GM19397 (cell line): ENCODE measurements around the gene NEDD4L.
"Not testable (repeated sequence)": the region's sequence is repeated elsewhere in the genome, so short reads cannot be mapped to it uniquely, and the experiment has no call there.

Source experiments
- ATAC-seq: cut with Tn5 transposase; IDR thresholded peaks from one replicate; pipeline ENCODE4 v1.9.1; 2021; ENCODE audit warnings: mild to moderate bottlenecking, moderate library complexity; ENCODE audit not compliant: unreplicated experiment

NEDD4L gene

DNA sequence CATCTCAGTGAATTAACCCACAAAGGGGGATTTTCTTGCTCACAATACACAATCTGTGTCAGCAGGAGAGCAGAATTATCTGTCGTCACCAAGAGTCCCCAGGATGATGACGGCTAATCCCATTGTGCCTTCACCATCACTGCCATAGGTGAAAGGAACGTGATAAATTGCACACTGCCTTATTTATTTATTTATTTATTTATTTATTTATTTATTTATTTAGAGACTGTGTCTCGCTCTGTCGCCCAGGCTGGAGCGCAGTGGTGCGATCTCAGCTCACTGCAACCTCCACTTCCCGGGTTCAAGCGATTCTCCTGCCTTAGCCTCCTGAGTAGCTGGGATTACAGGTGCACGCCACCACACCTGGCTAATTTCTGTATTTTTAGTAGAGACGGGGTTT is 238.8 kb downstream of the NEDD4L start:
- not testable (repeated sequence) for ATAC-seq

DNA sequence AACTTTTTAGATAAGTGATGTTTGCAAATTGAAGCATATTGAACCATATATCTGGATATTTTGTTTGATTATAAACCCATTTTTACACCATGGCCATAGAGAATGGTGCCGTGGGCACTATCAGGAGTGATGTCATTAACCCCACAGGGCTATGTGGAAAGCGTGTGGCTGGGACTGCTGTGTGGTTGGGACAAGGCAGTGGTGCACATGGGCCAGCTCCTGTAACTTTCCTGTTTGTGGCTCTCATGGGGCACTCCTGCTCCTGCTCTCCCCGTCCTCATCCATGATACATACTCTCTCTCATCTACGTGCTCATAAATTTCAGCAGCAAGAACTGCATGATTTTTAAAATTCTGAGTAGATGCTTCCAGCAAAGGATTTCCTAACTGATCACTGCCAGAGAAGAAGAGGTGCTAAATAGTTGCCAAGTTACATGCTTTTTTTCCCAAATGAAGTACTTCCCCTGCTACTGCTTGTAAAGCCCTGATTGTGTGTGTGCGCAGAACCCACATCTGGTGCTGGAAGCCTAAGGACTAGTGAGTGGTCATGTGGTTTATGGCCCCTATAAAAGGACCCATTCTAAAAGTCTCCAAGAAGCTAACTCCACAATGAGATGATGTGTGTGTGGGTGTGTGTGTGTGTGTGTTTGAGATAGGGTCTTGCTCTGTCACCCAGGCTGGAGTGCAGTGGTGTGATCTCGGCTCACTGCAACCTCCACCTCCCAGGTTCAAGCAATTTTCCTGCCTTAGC is 240.8 kb downstream of the NEDD4L start:
- ATAC-seq: no peak

DNA sequence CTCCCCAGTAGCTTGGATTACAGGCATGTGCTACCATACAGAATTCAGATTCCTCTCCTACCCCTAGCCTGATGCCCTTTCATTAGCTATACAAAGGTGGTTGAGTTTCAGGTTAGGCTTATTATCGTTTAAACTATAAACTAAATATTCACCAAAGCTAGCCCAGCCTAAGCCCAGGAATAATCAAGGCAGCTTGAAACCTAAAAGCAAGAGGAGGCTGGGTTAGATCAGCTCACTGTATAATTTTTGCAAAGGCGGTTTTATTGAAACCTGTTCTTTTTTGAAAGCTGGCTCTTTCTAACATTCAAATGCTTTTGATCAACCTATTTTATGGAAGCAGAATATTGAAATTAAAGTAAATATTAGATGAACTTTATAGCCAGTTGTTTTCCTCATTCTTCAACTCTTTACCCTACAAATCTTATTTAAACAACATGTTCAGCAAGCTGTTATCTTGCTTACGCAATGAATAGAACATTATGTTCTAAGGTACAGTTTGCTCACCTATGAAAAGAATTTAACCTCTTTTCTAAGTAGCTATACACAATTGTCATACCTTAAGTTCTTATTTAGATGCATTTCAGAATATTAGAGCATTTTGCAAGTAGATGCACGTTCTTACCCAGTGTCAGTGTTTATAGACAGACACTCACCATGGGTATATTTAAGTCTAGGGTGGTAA is 241.6 kb downstream of the NEDD4L start:
- ATAC-seq: no peak

DNA sequence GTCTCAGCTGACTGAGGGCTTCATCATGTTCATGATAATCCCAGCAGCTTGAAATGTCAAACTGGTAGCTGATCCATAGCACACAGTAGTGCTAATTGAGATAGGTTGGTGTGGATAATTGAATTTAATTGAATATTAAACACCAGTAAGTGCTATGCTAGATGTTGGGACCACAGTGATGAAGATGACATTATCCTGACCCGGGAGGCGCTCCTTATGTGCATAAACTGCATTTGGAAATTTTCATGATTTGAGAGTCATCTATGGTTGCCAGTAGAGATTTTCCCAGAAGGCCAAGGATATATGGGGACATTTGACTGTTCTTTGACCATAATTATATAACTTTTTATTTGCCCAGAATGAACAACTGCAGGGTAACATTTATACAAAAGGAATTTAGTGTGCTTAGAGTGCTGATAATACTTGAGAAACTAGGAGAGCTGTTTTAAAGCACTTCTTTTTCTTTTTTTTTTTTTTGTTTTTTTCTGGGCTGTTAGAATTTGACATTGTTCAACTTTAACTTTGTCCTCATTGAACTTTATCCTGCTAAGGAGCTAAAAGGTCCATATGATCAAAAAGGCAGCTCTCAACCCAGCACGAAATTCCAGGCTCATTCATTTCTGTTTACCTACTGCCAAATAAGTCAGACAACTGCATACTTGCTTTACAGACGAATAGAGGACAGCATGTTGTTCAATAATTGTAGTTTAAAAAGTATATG is 242.8 kb downstream of the NEDD4L start:
- ATAC-seq: no peak

DNA sequence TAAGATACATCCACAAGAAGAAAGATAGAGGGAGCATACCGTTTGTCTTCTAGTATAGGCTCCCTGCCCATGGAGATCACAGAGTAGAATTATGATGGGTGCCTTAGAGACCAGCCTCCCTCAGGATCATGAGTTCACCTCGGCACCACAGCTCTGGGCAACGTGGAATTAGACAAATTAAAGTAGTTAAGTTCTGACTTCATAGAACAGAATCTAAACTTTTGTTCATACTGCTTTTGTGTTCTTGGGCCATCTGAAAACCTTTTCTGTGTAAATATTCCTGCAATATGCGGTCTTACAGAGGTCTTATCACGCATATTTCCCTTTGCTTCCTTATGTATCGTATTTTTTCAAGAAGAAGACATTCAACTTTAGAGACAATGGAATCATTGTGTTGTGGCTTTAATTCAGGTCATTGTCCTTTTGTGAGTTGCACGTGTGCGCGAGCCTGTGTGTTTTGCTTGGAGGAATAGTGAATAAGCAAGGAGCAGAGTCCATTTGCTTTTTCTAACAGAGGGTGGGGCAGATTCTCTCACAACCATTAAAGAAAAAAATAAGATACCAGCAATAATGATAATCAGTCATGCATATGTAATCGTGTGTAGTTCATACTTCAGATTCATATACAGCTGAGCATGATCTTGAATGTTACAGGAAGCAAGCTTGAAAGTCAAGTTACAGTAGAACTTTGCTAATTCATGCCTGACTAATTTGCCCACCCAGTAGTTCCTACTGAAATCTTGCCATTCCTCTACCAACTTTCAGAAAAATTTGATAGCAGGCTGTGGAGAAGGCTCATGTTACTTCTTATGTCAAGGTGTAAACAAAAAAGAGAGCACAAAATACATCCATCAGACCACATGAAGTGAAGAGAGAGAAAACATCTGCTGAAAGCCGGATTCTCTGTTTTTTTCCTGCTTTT is 243.6 kb downstream of the NEDD4L start:
- ATAC-seq: no peak

DNA sequence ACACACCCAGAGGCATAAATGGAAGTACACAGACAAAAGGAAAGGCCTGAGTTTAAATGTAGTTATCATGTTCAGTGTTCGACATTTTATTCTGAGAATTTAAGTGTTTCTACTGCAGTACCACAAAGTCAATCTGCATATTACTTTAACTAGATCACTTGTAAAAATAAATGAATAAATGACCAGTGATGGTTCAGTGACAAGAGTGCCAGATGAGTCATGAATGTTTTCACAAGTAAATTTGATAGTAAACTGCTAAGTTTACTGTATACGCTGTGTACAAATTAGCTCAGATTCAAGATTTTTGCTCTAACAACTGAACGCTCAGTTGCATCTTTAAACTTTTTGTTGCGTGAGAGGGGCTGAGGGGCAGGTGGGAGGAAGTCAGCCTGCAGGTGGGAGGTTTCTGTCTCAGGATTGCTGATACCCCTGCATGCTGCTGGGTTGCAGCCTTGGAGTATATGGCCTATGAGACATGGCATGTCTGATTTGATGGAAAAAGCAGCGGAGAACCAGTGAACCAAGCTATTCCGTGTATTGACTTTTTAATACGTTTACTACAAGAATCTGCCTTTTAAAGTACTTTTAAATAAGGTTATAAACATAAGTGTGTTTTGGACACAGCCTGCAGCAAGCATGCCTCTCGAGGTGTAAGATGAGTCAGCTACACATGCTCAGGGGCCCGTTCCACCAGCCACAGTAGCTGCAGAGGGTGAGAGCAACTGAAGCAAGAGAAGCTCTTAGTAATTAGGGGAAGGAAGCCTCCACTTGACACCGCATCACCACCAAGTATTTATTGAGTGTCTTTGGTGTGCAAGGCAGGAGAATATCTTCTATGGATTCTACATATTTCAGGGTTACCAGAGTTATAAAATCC is 245.1 kb downstream of the NEDD4L start:
- no peak for ATAC-seq

DNA sequence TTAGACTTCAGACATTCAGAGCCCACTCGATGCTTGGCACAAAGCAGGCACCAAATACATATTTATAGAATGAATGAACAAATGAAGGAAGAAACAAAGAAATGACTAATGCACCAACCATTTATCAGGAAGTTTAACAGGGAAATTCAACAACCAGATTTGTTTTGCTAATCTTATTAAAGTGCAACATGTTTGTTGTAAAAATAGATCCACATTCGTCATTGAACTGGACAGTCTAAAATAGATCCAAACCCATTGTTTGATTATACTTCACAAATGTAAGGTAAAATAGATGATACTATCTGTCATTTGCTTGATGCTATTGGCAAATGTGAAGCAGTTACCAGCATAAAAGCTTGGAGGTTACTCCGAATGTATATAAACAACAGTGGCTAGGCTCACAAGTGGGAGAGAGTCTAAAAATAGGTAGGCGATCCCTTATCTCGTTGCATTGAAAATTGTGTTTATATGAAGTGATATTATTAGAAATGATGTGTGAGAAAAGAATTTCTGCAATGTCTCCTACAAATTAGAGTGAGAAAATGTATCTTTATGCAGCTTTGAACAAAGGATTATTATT is 246.2 kb downstream of the NEDD4L start:
- no peak for ATAC-seq

DNA sequence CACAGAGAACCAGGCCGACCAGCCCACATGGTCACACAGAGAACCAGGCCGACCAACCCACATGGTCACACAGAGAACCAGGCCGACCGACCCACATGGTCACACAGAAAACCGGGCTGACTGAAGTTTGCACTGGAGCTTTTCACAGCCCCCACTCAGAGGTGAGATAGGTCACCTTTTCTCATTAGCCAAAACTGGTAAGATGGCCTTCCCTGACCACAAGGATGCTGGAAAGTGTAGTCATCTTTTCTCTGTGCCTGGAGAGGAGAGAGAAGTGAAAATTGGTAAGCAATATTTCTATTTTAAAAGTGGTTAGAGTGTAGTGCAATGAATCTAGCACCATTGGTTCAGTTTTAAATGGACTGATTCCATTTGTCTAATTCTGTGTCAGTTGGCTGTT is 247.1 kb downstream of the NEDD4L start:
- no peak for ATAC-seq

DNA sequence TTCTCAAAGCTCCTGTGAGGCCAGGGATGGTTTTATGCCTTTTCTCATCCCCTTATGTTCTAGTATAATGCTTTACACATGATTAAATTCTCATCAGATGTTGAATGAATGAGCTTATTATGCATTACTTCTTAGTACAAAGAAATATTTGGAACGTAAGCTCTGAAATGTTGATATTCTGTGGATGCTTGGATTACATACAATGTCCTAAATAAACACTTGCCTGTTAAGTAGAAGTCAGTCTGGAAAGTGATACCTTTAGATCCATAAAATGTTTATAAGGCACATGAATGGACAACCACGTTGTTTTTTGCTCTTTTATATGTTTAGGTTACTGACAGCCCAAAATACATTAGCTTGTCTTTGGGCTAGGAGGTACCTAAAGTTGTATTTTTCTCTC is 248.6 kb downstream of the NEDD4L start:
- ATAC-seq: no peak

DNA sequence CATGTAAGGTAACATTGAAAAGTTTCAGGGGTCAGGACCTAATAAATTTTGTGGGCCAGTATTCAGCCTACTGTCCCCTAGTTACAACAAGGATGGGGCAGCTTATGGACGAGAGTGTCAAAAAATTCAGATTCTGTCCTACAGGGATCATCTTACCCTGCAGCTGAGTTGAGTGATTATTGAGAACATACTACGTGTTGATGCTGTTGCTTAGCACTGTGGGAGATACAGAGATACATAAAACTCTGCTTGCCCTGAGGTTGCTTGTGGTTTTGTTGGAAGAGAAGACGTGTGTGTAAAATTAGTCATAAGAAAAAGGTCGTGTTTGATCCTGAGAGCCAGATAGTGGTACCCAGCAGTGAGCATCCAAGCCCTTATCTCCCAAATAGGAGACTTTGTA is 253.2 kb downstream of the NEDD4L start:
- ATAC-seq: no peak

DNA sequence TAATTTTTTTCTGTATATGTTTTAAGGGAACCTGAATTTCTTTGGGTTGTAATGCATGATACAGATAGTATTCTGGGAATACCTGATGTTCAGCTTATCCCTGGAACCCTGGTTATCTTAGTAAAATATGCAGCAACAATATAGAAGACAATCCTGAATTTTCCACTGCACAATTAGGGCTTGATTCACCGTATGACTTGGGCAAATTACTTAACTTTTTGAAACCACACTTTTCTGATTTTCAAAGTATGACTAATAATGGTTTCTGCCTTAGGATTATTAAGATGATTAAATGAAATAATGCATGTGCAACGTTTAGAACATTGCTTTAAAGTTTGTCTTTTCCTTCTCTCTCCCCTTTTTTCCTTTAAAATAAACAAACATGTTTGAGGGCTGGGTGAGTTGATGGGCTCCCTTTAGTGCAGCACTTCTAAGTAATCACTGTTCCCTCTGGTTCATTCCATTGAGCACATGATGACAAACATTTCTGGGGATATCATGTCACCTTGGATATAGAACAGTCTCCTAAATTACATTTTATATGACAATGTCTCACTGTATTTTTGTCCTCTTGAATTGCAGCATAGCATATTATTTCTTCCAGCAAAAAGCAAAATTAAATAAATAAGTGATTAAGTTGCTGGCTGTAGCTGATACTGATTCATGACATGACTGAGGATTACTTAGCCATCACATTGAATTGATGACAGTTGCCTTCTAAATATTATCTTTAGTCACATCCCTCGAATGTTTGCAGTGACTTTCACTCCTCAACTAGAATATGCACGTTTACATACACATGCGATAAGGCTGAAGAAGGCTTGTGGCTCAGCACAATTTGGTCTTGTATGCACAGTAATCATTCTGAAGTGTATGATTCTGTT is 254.5 kb downstream of the NEDD4L start:
- no peak for ATAC-seq

DNA sequence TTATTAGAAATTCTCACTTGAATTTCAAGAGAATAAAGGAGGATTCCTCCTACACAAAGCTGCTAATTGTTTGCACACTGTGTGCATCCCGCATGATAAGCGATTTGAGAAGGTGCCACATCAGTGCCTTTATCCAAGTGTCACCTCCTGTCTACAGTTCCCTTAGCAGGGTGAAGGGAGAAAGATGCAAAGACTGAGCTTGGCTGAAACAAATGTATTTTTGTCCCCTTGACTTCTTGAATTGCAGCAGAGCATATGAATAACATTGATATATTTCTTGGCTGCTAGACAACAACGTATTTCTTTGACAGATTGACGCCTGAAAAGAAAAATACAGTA is 255.1 kb downstream of the NEDD4L start:
- ATAC-seq: no peak

DNA sequence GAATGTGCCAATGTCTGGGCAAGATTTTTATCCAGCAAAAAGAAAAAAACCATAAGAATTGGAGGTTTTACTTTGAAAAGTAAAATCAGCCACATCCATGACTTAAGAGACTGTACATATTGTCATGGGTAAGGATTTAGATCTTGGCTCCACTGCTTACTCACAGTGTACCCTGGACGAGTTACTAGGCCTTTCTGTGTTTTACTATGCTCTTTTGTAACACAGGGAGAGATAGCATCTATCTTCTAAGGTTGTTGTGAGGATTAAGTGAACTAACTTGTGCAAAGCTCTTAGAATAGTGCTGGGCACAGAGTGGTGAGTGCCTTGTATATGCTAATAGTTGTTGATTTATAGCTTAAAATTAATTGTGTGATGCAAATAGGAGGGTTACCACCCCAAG is 255.9 kb downstream of the NEDD4L start:
- ATAC-seq: no peak

DNA sequence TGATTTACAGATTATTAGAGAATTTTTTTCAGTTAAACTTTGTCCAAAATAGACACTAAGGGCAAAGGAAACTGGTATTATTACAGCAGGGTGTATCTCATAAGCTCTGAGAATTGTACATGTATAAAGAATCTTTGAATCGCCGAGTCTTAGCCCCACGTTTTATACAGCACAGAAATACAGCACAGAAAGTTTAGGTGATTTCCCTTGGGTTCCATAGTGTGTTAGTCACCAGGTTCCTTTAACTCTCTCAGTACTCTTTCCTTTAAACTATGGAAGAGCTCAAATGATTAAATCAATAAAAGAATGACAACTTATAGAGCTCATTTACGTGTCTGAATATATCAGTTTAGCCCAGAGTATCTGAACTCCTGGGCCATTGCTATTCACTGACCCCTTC is 256.8 kb downstream of the NEDD4L start:
- ATAC-seq: no peak

DNA sequence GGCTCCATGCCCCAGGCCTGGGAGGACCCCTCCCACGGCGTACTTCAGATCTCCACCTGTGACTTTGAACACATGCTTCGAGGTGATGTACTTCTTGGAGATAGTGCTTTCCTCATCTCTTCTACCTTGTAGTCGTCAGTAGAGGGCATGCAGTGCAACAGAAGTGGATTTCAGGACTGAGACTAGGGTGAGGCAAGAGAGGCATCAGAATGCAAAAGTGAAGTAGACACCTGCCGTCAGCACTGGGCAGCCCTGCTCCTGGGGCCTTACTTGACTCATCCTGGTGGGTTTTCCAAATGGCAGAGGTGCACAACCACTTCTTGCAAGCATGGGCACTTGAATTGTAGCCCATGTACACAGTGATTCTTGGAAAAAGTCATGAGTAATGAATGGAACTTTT is 258.8 kb downstream of the NEDD4L start:
- ATAC-seq: no peak

DNA sequence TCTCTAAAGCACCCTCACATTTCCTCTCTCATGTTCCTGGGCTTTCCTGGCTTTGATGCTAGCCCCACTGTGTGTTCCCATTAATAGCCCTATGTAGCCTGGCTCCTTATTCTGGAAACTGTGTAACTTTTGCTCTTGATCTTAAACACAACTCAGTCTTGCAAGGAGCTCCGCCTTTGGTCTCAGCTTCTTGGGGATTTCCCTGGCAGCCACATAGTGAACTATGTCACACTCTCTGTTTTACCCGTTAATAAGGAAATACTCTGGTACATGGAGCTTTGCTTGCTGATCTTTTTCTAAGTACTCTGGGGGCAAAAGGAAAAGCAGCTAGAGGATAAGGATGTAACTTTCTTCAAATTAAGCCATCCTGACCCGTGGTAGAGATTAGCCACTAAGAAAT is 259.3 kb downstream of the NEDD4L start:
- ATAC-seq: peak; percentile 63

DNA sequence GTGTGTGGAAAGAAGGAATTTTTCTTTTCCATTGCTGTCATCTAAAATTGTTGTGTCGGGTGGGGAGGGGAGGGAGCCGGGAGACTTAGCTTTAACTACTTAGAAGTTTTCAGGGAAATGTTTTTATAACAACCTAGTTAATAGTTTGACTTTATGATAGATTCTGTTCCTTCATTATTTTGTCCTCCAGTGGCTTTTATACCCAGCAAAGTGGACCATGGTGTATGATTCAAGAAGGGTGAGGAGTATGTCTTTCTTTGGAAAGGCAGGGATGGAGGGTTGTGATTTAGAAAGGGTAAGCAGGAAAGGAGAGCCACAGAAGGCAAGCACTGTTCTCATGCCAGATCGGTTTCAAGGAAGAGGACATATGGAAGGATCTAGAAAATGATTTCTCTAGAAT is 261.8 kb downstream of the NEDD4L start:
- ATAC-seq: no peak

DNA sequence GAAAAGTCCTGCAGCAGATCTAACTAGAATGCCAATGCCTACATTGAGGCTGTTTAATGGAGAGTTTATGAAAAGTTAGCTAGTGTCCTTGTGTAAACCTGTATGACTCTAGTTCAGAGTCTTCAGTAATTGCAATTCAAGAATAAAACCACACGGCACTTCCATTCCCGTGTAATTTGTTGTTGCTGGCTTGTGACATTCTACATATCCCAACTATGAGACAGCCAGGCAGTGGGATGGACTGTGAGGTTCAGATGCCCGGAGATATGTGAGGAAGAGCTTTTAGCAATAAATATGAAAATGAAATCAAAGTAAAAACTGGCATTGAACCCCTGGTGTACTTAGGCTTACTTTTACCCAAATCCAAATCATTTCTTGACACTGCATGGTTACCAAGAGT is 263.4 kb downstream of the NEDD4L start:
- no peak for ATAC-seq

DNA sequence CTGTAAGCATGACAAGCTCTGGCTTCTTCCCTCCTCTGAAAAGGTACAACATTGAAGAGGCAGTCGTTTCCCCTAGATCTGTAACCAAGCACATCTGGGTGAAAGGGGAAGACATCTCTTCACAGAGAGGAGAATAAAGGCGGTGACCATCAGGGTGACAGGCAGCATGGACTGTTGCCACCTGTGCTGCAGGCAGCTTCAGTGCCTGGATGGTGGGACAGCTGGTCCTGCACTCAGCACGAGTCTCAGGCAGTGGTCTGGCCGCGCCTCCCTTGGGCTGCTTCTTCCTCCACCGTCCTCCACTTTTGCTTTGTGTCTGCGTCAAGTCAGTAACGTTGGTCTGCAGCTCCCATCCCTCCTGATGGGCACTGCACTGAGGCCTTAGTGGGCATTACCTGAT is 264.4 kb downstream of the NEDD4L start:
- ATAC-seq: no peak
